NB4 (cell line): Measurements from ENCODE around the gene PELI2.

Experiments used
- TF ChIP-seq, protein P1 (sequence below): IDR thresholded peaks from one replicate; pipeline ENCODE4 v1.5.1; 2012; ENCODE audit warnings: low read depth, low read length
- TF ChIP-seq, protein P2 (sequence below): IDR thresholded peaks from 2 replicates; pipeline ENCODE4 v1.6.1; 2011; ENCODE audit warnings: low read depth, low read length

DNA sequence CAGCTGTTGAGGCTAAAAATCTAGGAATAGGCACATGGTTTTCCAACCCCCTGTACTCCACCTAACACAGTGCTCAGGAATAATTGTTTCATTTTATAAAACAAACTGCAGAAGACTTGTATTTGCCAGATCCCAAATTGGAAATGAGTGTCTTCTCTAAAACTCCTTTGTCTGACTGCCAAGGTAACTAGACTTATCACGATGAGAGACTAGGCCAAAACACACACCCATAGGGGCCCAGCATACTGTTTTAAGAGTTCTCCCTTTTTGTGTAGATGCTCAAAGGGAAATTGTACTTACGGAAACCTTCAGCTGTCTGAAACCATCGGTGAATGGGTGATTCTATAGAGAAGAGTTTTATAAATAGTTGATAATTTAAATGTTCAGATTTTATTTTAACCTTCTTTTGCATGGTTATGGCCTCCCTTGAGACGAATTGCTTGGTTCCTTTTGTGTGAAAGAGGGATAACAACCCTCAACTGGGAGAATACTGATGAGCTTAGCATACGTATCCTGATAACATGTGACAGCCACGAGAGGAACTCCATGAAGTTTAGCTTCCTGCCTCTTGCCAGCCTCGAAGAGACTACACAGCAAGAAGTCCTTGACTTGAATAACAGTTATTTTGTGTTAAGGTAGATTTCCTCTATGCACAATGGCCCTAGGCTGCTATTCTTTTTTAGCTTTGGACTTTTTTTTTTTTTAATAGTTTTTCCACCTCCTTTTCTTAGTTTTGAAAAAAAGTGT, 103.3 kb downstream of the PELI2 start:
- TF ChIP-seq, protein P1, sequence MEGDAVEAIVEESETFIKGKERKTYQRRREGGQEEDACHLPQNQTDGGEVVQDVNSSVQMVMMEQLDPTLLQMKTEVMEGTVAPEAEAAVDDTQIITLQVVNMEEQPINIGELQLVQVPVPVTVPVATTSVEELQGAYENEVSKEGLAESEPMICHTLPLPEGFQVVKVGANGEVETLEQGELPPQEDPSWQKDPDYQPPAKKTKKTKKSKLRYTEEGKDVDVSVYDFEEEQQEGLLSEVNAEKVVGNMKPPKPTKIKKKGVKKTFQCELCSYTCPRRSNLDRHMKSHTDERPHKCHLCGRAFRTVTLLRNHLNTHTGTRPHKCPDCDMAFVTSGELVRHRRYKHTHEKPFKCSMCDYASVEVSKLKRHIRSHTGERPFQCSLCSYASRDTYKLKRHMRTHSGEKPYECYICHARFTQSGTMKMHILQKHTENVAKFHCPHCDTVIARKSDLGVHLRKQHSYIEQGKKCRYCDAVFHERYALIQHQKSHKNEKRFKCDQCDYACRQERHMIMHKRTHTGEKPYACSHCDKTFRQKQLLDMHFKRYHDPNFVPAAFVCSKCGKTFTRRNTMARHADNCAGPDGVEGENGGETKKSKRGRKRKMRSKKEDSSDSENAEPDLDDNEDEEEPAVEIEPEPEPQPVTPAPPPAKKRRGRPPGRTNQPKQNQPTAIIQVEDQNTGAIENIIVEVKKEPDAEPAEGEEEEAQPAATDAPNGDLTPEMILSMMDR, result no peak
- TF ChIP-seq, protein P2, sequence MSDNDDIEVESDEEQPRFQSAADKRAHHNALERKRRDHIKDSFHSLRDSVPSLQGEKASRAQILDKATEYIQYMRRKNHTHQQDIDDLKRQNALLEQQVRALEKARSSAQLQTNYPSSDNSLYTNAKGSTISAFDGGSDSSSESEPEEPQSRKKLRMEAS, result no peak
